Uterus (tissue), 4 donors: Measurements from ENCODE around the gene VPS35L. TPM values are rescaled to one million over a fixed set of nuclear protein-coding genes. Genes with fewer than 3 reads are reported as not detected.
A peak's percentile ranks its signal among the peaks of the same experiment; 100 is the strongest.

Experiments used
- DNase-seq, 2 donors: peaks; one replicate each; pipeline ENCODE4 v3.0.0-alpha.2; 2019 to 2020
- H3K27ac ChIP-seq, 2 donors: fragments of 200-600 bp; sonication (generic); 1 replicate in 1 of 2; 2 replicates in 1 of 2; pipeline ENCODE4 v1.5.1; 2016 to 2018
- H3K27me3 ChIP-seq, 2 donors: fragments of 200-600 bp; sonication (generic); one replicate each; pipeline ENCODE4 v1.5.1; 2018 to 2019; ENCODE audit warnings: control low read depth in 1 of 2
- H3K36me3 ChIP-seq, 2 donors: fragments of 200-600 bp; sonication (generic); one replicate each; pipeline ENCODE4 v1.5.1; 2019; ENCODE audit warnings: control low read depth in 1 of 2
- H3K4me1 ChIP-seq, 2 donors: fragments of 200-600 bp; sonication (generic); one replicate each; pipeline ENCODE4 v1.5.1; 2018 to 2019; ENCODE audit warnings: control low read depth in 1 of 2
- H3K4me3 ChIP-seq, 2 donors: fragments of 200-600 bp; sonication (generic); 1 replicate in 1 of 2; 2 replicates in 1 of 2; pipeline ENCODE4 v1.5.1; 2018 to 2019; ENCODE audit warnings: mild to moderate bottlenecking in 1 of 2
- H3K9me3 ChIP-seq, 2 donors: fragments of 200-600 bp; sonication (generic); one replicate each; pipeline ENCODE4 v1.5.1; 2019; ENCODE audit warnings: control low read depth in 1 of 2
- POLR2A ChIP-seq, 2 donors: fragments of 450-650 bp; IDR thresholded peaks; one replicate each; pipeline ENCODE4 v1.6.1; 2016; ENCODE audit warnings: antibody characterized with exemption in 2 of 2, mild to moderate bottlenecking in 1 of 2, moderate library complexity in 1 of 2
- intact Hi-C: fragments of 100-400 bp; cut with DNase I; formaldehyde crosslinking; loops from one replicate; pipeline ENCODE4 v1.15.1; 2023; ENCODE audit warnings: low total_unique reads
- total RNA-seq, 4 donors: library from RNA; depleted of rRNA in 3 of 4; stranded (reverse); fragments of >200 nt in 3 of 4; gene quantifications; one replicate each; pipeline versions ENCODE4 v1.1.0 to v1.2.4, GENCODE V29; 2014 to 2023
- TF ChIP-seq, protein P1 (sequence below), 4 experiments: fragments of 200-600 bp in 2 of 4; fragments of 450-650 bp in 2 of 4; sonication (generic) in 2 of 4; IDR thresholded peaks; one replicate each; pipeline ENCODE4 v1.5.1; 2016 to 2019; ENCODE audit warnings: antibody characterized with exemption in 4 of 4, mild to moderate bottlenecking in 2 of 4, moderate library complexity in 1 of 4
- donor health status: DM: yes; HTN: yes; CAD: no.

The VPS35L gene
- total RNA-seq, 4 donors from 2014 or later: 34.8 to 110 (median 88.2) TPM

DNA sequence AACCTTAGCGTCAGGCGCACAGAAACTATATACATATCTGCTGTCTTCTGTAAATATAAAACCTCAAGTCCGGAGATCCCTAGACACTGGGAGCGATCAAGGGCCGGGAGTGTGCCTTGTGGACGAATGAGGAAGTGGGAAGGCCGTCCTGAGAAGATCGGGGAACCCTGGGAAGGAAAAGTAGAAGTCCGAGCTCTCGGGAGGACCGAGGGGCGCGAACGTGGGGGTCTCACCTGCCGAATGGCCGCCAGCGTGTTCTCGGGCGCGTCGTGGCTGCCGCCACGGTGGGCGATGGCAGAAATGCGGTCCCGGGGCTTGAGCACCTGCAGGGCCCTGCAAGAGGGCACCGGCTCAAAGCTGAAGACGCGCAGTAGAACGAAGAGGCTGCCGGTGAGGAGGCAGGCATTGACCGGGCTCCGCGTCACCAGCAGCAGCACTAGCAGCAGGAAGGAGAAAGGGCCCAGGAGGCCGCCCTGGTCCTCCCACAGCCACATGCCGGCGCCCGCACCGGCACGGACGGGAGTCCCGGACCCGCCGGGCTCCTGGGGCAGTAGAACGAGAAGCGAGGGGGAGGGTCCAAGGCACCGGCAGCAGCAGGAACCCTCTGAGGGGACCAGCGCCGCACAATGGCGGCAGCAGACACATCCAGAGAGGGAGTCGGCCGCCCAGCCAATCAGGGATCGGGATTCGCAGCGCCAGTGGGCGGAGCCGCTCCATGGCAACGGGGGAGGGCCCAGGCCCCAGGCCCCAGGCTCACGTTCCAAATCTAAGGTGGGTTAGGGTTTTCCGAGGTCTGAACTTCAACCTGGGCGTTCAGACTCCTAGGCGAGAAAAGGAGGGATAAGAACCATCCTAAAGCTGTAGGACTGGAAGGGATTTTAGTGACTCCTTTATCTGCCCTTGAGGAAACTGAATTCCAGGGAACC lies 33.8 kb upstream of the VPS35L start, which contains the start of gene GDE1:
Gene GDE1, minus strand, starts transcription at position 628 of the 926 bp plus-strand sequence. Its CDS starts 134 bp downstream, at position 494.
- peak; percentile 95 for DNase-seq
- Histone ChIP-seq H3K27me3 (no peaks in the 10 kb centered on the region), H3K4me3 (peak within 1 kb of the TSS; percentile 90 to 93), H3K27ac (peak within 1 kb of the TSS; percentile 83 to 95), H3K4me1 (peaks cover 0 to 3% of the 10 kb centered on the region in 2 donors), H3K9me3 (no peaks in the 10 kb centered on the region), H3K36me3 (no peaks in the 10 kb centered on the region)
- TF ChIP-seq, protein P1, sequence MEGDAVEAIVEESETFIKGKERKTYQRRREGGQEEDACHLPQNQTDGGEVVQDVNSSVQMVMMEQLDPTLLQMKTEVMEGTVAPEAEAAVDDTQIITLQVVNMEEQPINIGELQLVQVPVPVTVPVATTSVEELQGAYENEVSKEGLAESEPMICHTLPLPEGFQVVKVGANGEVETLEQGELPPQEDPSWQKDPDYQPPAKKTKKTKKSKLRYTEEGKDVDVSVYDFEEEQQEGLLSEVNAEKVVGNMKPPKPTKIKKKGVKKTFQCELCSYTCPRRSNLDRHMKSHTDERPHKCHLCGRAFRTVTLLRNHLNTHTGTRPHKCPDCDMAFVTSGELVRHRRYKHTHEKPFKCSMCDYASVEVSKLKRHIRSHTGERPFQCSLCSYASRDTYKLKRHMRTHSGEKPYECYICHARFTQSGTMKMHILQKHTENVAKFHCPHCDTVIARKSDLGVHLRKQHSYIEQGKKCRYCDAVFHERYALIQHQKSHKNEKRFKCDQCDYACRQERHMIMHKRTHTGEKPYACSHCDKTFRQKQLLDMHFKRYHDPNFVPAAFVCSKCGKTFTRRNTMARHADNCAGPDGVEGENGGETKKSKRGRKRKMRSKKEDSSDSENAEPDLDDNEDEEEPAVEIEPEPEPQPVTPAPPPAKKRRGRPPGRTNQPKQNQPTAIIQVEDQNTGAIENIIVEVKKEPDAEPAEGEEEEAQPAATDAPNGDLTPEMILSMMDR (IDR thresholded peaks at IDR 0.05): peak; percentile 29 to 36 (median 31)
- TF ChIP-seq POLR2A (IDR thresholded peaks at IDR 0.05): peak; percentile 90 to 93
- intact Hi-C loops: no loop called here

DNA sequence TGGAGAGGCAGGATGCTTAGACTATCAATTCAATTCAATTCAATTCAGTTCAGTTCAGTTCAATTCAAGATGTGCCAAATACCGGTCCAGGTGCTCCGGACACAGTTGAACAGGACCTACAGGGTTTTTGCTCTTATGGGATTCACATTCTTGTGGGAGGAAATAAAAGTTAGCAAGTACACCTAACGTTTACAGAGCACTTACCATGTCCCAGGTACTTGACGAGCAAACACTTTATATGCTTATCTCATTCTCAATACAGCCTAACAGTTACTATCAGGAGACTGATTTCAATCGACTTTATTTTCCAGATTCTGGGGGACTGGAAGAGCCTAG lies 33.1 kb upstream of the VPS35L start:
- Histone ChIP-seq H3K36me3 (no peaks in the 10 kb centered on the region), H3K27ac (peak overlapping the region; percentile 83 to 95), H3K4me3 (peak overlapping the region in 1 of 2 donors; percentile 90), H3K9me3 (no peaks in the 10 kb centered on the region), H3K4me1 (peaks cover 0 to 3% of the 10 kb centered on the region in 2 donors), H3K27me3 (no peaks in the 10 kb centered on the region)
- intact Hi-C loops: no loop called here
- no peak for DNase-seq
- TF ChIP-seq, protein P1 (IDR thresholded peaks at IDR 0.05): no peak
- no peak for TF ChIP-seq POLR2A (IDR thresholded peaks at IDR 0.05)

DNA sequence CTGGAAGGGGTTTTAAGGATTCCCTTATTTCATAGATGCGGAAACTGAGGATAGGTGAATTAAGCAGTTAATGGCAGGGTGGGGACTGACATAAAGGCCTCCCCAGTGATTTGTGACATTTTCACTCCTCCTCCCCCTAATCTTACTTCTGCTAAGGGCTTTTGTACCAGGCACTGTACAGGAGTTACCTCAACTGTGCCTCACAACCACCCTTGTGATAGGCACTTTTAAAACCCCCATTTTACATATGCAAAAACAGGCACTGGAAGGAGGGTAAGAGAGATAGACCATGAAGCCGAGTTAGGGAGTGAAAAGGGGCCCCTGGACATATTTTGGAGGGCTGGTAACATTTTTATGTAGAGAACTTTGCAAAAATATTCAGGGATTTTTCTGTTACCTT lies 32.7 kb upstream of the VPS35L start:
- intact Hi-C loops: no loop called here

DNA sequence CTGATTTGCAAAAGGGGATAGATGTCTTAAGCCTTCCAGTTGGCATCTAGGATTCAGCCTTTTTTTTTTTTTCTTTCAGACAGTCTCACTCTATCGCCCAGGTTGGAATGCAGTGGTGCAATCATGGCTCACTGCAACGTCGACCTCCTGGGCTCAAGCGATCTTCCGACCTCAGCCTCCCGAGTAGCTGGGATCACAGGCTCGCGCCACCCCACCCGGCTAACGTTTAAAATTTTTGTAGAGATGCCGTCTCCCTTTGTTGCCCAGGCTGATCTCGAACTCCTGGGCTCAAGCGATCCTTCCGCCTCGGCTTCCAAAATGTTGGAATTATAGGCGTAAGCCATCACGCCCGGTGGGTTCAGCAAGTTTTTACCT lies 32.3 kb upstream of the VPS35L start:
- Histone ChIP-seq H3K4me1 (peaks cover 0 to 3% of the 10 kb centered on the region in 2 donors), H3K4me3 (peak overlapping the region in 1 of 2 donors; percentile 88), H3K9me3 (no peaks in the 10 kb centered on the region), H3K27ac (peak overlapping the region in 1 of 2 donors; percentile 10), H3K27me3 (no peaks in the 10 kb centered on the region), H3K36me3 (no peaks in the 10 kb centered on the region)
- DNase-seq: peak; percentile 23 to 27
- intact Hi-C loops: no loop called here
- TF ChIP-seq POLR2A (IDR thresholded peaks at IDR 0.05): no peak
- TF ChIP-seq, protein P1 (IDR thresholded peaks at IDR 0.05): no peak

More for the DNA sequence above, 32.7 kb upstream of the VPS35L start:
- no peaks in the 10 kb centered on the region for H3K36me3 ChIP-seq
- H3K9me3 ChIP-seq: no peaks in the 10 kb centered on the region
- no peaks in the 10 kb centered on the region for H3K27me3 ChIP-seq
- peaks cover 0 to 3% of the 10 kb centered on the region in 2 donors for H3K4me1 ChIP-seq
- no peak overlapping the region for H3K4me3 ChIP-seq
- no peak for TF ChIP-seq POLR2A (IDR thresholded peaks at IDR 0.05)
- TF ChIP-seq, protein P1 (IDR thresholded peaks at IDR 0.05): no peak
- no peak for DNase-seq
- H3K27ac ChIP-seq: no peak overlapping the region
